ENCODE data around the gene SFXN2.
"Not testable (repeated sequence)": the region's sequence is repeated elsewhere in the genome, so short reads cannot be mapped to it uniquely, and the experiment has no call there.

Gene SFXN2

GRCh38 chr10:102758240-102758932, 44.0 kb downstream of the SFXN2 start:
- DNase-seq, result no peak

GRCh38 chr10:102758933-102759262, 44.5 kb downstream of the SFXN2 start:
- DNase-seq, result not testable (repeated sequence)

DNA sequence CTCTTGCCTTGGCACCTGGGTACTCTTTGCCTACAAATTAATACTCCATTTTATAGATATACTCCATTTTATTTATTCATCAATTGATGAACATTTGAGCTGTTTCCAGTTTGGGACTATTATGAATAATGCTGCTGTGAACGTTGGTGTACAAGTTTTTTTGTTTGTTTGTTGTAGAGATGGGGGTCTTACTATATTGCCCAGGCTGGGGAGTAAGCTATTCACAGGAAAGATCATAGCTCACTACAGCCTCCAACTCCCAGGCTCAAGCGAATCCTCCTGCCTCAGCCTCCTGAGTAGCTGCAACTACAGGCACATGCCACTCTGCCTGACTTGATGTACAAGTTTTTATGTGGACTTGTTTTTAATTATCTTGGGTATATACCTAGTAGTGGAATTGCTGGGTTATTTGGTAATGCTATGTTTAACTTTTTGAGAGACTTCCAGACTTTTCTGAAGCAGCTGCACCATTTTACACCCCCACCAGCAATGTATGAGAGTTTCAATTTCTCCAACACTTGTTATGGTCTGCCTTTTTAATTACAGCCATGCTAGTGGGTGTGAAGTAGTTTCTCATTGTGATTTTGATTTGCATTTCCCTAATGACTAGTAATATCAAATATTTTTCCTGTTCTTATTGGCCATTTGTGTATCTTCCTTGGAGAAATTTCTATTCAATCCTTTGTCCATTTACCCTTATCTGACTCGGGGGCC, 45.2 kb downstream of the SFXN2 start:
- DNase-seq, result no peak

GRCh38 chr10:102761981-102762380, 47.5 kb downstream of the SFXN2 start:
- no peak for DNase-seq

- DNase-seq, result no peak
Measured at GRCh38 chr10:102762401-102763015, 48.1 kb downstream of the SFXN2 start.

GRCh38 chr10:102763037-102763607, 48.7 kb downstream of the SFXN2 start:
- no peak for DNase-seq

DNA sequence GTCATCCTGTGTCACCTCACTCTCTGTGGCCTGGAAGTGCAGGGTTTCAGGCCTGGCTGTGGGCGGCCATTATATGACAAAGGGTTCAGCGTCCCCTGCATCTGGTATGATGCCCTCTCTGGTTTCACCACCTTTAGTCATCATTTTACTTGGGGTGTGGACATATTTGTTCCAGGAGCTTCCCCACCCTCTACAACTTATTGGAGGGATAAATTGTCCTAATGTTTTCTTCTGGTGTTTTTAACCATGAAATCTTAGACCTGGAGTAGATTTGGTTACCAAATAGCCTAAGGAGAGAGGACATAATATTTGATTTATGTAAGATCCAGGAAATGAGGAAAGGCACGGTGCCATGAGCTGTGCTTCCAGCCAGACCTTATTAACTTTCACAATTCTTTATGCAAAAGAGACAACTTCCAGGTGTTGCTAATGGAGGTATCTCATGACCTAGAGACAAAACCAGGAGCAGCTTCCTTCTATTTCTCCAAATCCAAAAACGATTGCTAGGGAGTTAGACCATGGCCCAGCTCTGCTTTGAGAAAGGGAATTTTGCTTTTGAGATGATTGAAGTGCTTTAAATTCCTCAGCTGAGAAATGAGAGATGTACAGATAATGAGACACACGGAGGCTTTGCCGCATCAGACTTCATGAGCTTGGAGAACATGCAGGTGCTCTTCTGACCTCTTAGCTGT, 50.2 kb downstream of the SFXN2 start:
- no peak for DNase-seq

DNA sequence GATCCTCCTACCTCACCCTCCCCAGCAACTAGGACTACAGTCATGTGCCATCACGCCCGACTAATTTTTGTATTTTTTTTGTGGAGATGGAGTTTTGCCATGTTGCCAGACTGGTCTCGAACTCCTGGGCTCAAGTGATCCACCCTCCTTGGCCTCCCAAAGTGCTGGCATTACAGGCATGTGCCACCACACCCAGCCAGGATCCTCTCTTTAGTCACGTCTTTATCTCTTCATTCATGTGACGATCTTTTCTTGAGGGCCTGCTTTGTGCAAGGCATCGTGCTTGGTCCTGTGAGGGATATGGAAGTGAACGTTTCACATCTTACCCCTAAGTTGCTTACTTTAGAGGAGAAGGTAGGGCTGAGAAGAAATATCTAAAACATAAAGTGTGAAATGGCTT, 50.9 kb downstream of the SFXN2 start:
- DNase-seq, result no peak

GRCh38 chr10:102767428-102768160, 53.2 kb downstream of the SFXN2 start:
- DNase-seq, result no peak

DNA sequence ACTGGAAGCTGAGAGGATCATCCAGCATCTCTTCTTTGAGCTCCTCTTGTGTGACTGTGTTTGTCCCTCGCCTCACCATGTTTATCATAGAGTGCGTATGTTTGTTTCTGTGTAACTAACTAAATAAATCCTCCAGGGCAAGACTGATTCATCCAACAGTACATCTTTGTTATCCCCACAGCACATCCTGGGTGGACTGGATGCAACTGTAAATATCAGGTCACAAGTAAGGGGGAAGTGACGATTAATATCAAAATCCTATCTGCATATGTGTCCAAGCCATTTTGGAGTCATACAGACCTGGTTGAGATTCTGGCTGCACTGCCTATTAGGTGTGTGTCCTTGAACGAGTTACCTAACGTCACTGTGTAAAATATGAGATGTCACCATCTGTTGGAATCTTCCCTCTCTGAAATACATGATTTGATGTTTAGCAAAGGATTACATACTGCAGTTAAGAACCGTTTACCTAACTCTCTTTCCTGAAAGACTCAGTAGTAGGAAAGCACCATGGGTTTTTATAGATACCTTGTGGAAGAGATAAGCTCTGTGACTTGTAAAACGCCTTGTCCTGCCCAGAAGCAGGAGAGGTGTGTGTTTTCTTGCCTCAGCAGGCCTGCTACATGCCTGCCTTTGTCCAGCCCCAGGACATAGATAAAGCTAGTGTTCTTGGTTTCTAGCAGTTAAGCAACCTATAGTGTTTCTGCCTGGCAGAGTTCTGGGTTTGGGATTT, 55.1 kb downstream of the SFXN2 start:
- no peak for DNase-seq

GRCh38 chr10:102770108-102770482, 55.7 kb downstream of the SFXN2 start:
- no peak for DNase-seq

DNA sequence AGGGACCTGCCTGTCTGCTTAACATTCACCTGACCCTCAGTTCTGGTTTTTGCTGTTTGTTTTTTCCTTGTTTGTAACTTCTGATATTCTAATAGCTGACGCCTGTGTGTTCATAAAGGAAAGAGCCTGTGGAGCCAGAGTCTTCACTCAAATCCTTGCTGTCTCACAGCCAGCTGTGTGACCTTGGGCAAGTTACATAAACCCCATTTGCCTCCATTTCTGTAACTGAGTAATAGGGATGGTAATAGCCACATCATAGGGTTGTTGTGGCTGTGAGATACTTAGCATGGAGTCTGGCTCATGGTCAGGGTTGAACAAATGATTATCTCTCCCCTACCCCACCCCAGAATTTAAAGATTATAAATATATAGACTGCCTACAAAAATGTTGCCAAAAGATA, 56.4 kb downstream of the SFXN2 start:
- DNase-seq, result no peak

- DNase-seq, result no peak
Measured at GRCh38 chr10:102773320-102773719, 58.9 kb downstream of the SFXN2 start.

- DNase-seq, result no peak
Measured at GRCh38 chr10:102773986-102774385, 59.5 kb downstream of the SFXN2 start.

DNA sequence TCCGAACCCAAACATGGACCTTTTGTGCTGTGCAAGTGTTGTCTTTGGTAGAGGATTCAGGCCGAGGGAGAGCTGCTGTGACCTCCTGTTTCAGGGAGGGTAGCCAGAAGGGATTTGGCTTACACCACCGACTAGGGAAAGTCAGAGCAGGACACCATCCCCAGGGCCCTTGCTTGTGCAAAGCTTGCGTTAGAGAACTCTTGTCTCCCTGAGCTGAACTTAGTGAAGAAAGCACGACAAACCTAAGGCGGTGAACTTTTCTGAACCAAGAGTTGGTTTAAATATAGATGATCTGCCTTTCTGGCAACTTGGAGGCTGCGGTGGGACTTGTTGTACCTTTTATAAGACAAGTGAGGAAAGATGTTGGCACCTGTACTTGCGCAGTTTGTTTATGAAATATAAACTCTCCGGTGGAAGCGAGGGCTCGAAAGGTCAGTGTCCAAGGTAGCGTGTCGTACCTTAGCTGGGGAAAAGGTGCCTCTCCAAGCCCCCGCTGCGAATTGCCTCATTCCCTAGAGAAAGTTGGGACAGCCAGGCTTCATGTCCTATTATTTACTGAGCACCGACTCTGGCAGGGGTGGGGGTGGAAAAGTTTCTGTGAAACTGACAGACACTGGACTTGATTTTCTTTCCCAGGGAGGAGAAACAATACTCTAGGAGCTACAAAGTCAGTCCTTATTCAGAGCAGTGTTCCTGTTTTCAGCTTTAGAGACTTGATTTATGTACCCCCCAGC, 60.9 kb downstream of the SFXN2 start:
- no peak for DNase-seq

DNA sequence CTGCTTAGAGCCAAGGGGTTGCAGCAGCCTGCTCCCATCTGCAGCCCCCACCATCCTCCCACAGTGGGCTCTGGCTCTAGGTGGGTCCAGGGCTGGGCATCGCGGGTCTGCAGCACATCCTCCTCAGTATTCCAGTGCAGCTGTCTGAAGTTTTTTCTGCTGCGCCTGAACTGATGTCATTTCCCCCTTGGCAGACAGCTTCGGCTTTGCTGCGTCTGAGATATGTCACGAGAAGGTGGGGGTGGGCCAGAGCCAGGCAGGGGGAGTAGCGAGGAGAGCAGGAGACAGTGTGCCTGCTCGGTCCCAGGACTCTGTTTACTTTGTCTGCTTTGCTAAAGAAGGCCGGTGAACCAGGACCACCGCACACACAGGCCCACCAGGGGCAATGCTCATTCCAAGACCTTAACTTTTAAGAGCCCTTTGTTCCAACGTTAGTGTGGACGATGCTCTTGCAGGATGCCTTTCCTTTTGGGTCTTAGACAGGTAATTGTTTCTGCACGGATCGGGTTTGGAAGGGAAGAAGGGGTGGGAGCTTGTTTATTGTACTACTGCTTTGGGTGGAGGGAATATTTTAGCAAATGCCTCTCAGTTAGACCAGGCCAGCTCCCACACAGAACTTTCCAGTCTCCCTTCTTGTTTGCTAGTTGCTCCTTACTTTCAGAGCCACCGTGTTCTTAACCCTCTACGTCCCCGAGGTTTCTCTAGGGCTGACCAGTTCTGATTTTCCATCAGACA, 61.7 kb downstream of the SFXN2 start:
- no peak for DNase-seq

- DNase-seq, result no peak
Measured at GRCh38 chr10:102776779-102777456, 62.5 kb downstream of the SFXN2 start.

- no peak for DNase-seq
Measured at GRCh38 chr10:102777711-102778453, 63.4 kb downstream of the SFXN2 start.

DNA sequence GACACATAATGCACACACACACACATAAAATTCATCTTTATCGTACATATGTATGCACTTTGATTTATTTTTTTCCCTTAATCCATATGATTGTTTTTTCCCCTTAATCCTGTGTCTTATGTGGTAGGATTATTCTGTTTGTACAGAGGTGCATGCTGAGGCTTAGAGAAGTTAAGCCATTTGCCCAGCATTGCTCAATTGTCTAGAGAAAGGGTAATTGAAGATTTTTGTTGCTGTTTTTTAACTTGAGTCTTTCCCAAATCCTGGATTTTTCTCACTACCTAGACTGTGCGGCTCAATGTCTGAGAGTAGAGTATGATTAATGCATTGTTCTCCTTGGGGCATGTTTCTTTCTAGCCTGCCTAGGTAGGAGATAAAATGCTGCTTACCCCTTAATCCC, 64.3 kb downstream of the SFXN2 start:
- no peak for DNase-seq

Data from NCI-H1694 (cell line).